GF-D8 (cell line): ENCODE measurements around the gene STRIP1.

Source experiments
- DNase-seq: peaks from one replicate; lab custom pipeline; 2025; lab: John Stamatoyannopoulos, UW

The STRIP1 gene

GRCh38 chr1:110053552-110054428 is 19.4 kb downstream of the STRIP1 start:
- no peak for DNase-seq

- DNase-seq = no peak
These were observed 21.3 kb downstream of the STRIP1 start for GRCh38 chr1:110055493-110056284.

GRCh38 chr1:110056285-110056683 is 21.9 kb downstream of the STRIP1 start:
- no peak for DNase-seq

GRCh38 chr1:110056776-110057175 is 22.4 kb downstream of the STRIP1 start:
- no peak for DNase-seq

- DNase-seq = no peak
These were observed 23.6 kb downstream of the STRIP1 start for GRCh38 chr1:110057963-110058518.

GRCh38 chr1:110058591-110058990 is 24.2 kb downstream of the STRIP1 start:
- no peak for DNase-seq

GRCh38 chr1:110059133-110059863 is 24.9 kb downstream of the STRIP1 start:
- no peak for DNase-seq

GRCh38 chr1:110060034-110060661 is 25.7 kb downstream of the STRIP1 start:
- DNase-seq = no peak

GRCh38 chr1:110060662-110061060 is 26.2 kb downstream of the STRIP1 start:
- no peak for DNase-seq

GRCh38 chr1:110061341-110061740 is 26.9 kb downstream of the STRIP1 start:
- no peak for DNase-seq

- no peak for DNase-seq
These were observed 28.2 kb downstream of the STRIP1 start for GRCh38 chr1:110062612-110063011.

- DNase-seq = no peak
These were observed 29.4 kb downstream of the STRIP1 start for GRCh38 chr1:110063781-110064180.

GRCh38 chr1:110064576-110065337 is 30.3 kb downstream of the STRIP1 start:
- no peak for DNase-seq

GRCh38 chr1:110065841-110066240 is 31.4 kb downstream of the STRIP1 start:
- DNase-seq = no peak

- DNase-seq = no peak
These were observed 33.1 kb downstream of the STRIP1 start for GRCh38 chr1:110067479-110067892.

GRCh38 chr1:110067893-110068645 is 33.6 kb downstream of the STRIP1 start:
- DNase-seq = no peak

- no peak for DNase-seq
These were observed 34.4 kb downstream of the STRIP1 start for GRCh38 chr1:110068646-110069403.

GRCh38 chr1:110069404-110070281 is 35.2 kb downstream of the STRIP1 start:
- no peak for DNase-seq
